ENCODE measurements around the gene METTL5.

DNA sequence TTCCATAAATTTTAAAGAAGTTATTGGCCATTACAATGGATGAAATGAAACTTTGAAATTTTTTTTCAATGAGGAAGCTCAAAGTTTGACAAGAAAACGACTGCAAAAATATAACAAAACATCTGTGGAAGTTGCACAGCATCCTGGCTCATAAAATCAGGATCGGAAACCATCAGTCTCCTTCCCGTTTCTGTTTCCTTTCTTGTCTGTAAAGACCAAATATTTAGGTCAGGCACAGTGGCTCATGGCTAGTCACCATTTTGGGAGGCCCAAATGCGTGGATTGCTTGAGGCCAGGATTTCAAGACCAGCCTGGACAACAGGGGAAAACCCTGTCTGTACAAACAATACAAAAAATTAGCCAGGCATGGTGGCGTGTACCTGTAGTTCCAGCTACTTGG, 53.7 kb downstream of the METTL5 start:
- TF ChIP-seq, protein P1, sequence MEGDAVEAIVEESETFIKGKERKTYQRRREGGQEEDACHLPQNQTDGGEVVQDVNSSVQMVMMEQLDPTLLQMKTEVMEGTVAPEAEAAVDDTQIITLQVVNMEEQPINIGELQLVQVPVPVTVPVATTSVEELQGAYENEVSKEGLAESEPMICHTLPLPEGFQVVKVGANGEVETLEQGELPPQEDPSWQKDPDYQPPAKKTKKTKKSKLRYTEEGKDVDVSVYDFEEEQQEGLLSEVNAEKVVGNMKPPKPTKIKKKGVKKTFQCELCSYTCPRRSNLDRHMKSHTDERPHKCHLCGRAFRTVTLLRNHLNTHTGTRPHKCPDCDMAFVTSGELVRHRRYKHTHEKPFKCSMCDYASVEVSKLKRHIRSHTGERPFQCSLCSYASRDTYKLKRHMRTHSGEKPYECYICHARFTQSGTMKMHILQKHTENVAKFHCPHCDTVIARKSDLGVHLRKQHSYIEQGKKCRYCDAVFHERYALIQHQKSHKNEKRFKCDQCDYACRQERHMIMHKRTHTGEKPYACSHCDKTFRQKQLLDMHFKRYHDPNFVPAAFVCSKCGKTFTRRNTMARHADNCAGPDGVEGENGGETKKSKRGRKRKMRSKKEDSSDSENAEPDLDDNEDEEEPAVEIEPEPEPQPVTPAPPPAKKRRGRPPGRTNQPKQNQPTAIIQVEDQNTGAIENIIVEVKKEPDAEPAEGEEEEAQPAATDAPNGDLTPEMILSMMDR (IDR thresholded peaks at IDR 0.05; ENCODE audit: poor library complexity) = no peak
- TF ChIP-seq EZH2 (IDR thresholded peaks at IDR 0.05; ENCODE audit: borderline replicate concordance) = no peak
